PC-3 (cell line): ENCODE data around the gene NABP1. TPM values are rescaled to one million over a fixed set of nuclear protein-coding genes. Genes with fewer than 3 reads are reported as not detected.

ENCODE experiments used
- ATAC-seq: fragments of 200-7000 bp; cut with Tn5 transposase; 2 replicates; pipeline ENCODE4 v1.9.1; 2020; ENCODE audit warnings: mild to moderate bottlenecking, moderate library complexity
- BruUV-seq: library from RNA; stranded (reverse); fragments of 400-500 nt; replicated peaks from 2 replicates; lab custom pipeline; 2021; lab: Mats Ljungman, UMichigan
- CTCF ChIA-PET: fragments of 300-600 bp; sonication (Branson Sonifier 250); formaldehyde crosslinking; loops from one replicate; lab custom pipeline; 2022; ENCODE audit warnings: antibody characterized with exemption; lab: Charles Lee
- POLR2A ChIA-PET: fragments of 300-600 bp; sonication (Branson Sonifier 250); formaldehyde crosslinking; loops from one replicate; lab custom pipeline; 2022; ENCODE audit warnings: antibody characterized with exemption; ENCODE audit not compliant: unreplicated experiment; lab: Charles Lee
- DNase-seq: peaks from one replicate; pipeline ENCODE4 v3.0.0-alpha.2; 2015
- H2AFZ ChIP-seq: fragments of 300-600 bp; sonication (generic); 2 replicates; pipeline ENCODE4 v1.6.0; 2016; ENCODE audit warnings: antibody characterized with exemption, low read length
- H3F3A ChIP-seq: fragments of 300-600 bp; sonication (generic); one replicate; pipeline ENCODE4 v1.6.0; 2017; ENCODE audit warnings: antibody characterized with exemption, low read length, control low read depth, mild to moderate bottlenecking; ENCODE audit not compliant: unreplicated experiment
- H3K27ac ChIP-seq: fragments of 300-600 bp; sonication (generic); 2 replicates; pipeline ENCODE4 v1.5.1; 2016; ENCODE audit warnings: mild to moderate bottlenecking, low read length
- H3K27me3 ChIP-seq: fragments of 300-600 bp; sonication (generic); 2 replicates; pipeline ENCODE4 v1.6.1; 2016; ENCODE audit warnings: low read length, mixed read lengths
- H3K36me3 ChIP-seq: fragments of 300-600 bp; sonication (generic); 2 replicates; pipeline ENCODE4 v1.6.1; 2016; ENCODE audit warnings: low read depth, mixed run types, low read length, mixed read lengths
- H3K4me1 ChIP-seq: fragments of 300-600 bp; sonication (generic); 2 replicates; pipeline ENCODE4 v1.5.1; 2016; ENCODE audit warnings: low read length; ENCODE audit not compliant: insufficient read depth
- H3K4me2 ChIP-seq: fragments of 300-600 bp; sonication (generic); 2 replicates; pipeline ENCODE4 v1.6.0; 2016; ENCODE audit warnings: low read length
- H3K4me3 ChIP-seq: fragments of 300-600 bp; sonication (generic); 2 replicates; pipeline ENCODE4 v1.5.1; 2016; ENCODE audit warnings: mild to moderate bottlenecking, low read length, mixed read lengths
- H3K79me2 ChIP-seq: fragments of 300-600 bp; sonication (generic); 2 replicates; pipeline ENCODE4 v1.6.1; 2017; ENCODE audit warnings: low read length, mixed read lengths
- H3K9ac ChIP-seq: fragments of 300-600 bp; sonication (generic); 2 replicates; pipeline ENCODE4 v1.6.0; 2016; ENCODE audit warnings: mild to moderate bottlenecking, low read length
- H3K9me2 ChIP-seq: fragments of 300-600 bp; sonication (generic); replicated peaks from 2 replicates; pipeline ENCODE4 v1.6.1; 2016; ENCODE audit warnings: mixed run types, low read length, mixed read lengths
- H3K9me3 ChIP-seq: fragments of 300-600 bp; sonication (generic); 2 replicates; pipeline ENCODE4 v1.6.1; 2016; ENCODE audit warnings: low read length, mixed read lengths
- H4K20me1 ChIP-seq: fragments of 300-600 bp; sonication (generic); 2 replicates; pipeline ENCODE4 v1.6.1; 2016; ENCODE audit warnings: low read length, mixed read lengths
- CTCF ChIP-seq: fragments of 300-600 bp; sonication (generic); conservative IDR thresholded peaks from 2 replicates; pipeline ENCODE4 v1.5.1; 2017; ENCODE audit warnings: antibody characterized with exemption, low read depth, mild to moderate bottlenecking, low read length
- EZH2 ChIP-seq: fragments of 300-600 bp; sonication (generic); IDR thresholded peaks from one replicate; pipeline ENCODE4 v1.6.1; 2017; ENCODE audit warnings: antibody characterized with exemption, mild to moderate bottlenecking, low read length; ENCODE audit not compliant: unreplicated experiment
- EZH2phosphoT487 ChIP-seq: fragments of 300-600 bp; sonication (generic); IDR thresholded peaks from 2 replicates; pipeline ENCODE4 v1.6.1; 2018; ENCODE audit warnings: mild to moderate bottlenecking, antibody characterized with exemption, low read length, borderline replicate concordance
- intact Hi-C: fragments of 100-400 bp; cut with micrococcal nuclease; formaldehyde crosslinking; loops from 2 replicates; pipeline ENCODE4 v1.9.0; 2023
- total RNA-seq: library from RNA; depleted of rRNA; stranded (reverse); fragments of >200 nt; gene quantifications from 2 replicates; pipeline ENCODE4 v1.2.3, GENCODE V29; 2014

The NABP1 gene
- total RNA-seq, 1 experiment from 2014 or later, result 56.8 TPM

- intact Hi-C loops, result no loop called here
Measured at GRCh38 chr2:191711621-191712020, 33.7 kb downstream of the NABP1 start.

GRCh38 chr2:191713837-191714236 is 35.9 kb downstream of the NABP1 start:
- 0 out of 2 replicates have a peak, but pooled peaks cover 5% of the 10 kb centered on the region for H3K4me1 ChIP-seq
- no peaks in the 10 kb centered on the region for H3K9me2 ChIP-seq
- no peak overlapping the region for H3K27ac ChIP-seq
- ChIA-PET CTCF (no interaction called here), POLR2A (no interaction called here)
- ATAC-seq, result peak; percentile 61
- H4K20me1 ChIP-seq, result no peaks in the 10 kb centered on the region
- no peaks in the 10 kb centered on the region for H3K27me3 ChIP-seq
- H3K79me2 ChIP-seq, result no peaks in the 10 kb centered on the region
- DNase-seq, result peak; percentile 45
- H3K4me2 ChIP-seq, result no peak overlapping the region
- no peaks in the 10 kb centered on the region for H3F3A ChIP-seq
- H3K36me3 ChIP-seq, result no peaks in the 10 kb centered on the region
- no TSS peak for BruUV-seq
- no peak overlapping the region for H3K4me3 ChIP-seq
- no peak overlapping the region for H2AFZ ChIP-seq
- intact Hi-C loops, result no loop called here
- H3K9me3 ChIP-seq, result no peaks in the 10 kb centered on the region
- TF ChIP-seq CTCF (peak; percentile 56), EZH2phosphoT487 (no peak)
- no peak overlapping the region for H3K9ac ChIP-seq

More at GRCh38 chr2:191711621-191712020, 33.7 kb downstream of the NABP1 start:
- Histone ChIP-seq H3K4me1 (0 out of 2 replicates have a peak, but pooled peaks cover 5% of the 10 kb centered on the region), H3K27ac (no peak overlapping the region), H3K36me3 (no peaks in the 10 kb centered on the region), H3K79me2 (no peaks in the 10 kb centered on the region), H3K9me3 (no peaks in the 10 kb centered on the region), H4K20me1 (no peaks in the 10 kb centered on the region), H3K9ac (no peak overlapping the region), H2AFZ (no peak overlapping the region), H3K4me2 (no peak overlapping the region), H3K9me2 (no peaks in the 10 kb centered on the region), H3K4me3 (no peak overlapping the region), H3K27me3 (no peaks in the 10 kb centered on the region), H3F3A (no peaks in the 10 kb centered on the region)
- ChIA-PET CTCF (no interaction called here), POLR2A (interaction anchor here (0.7 kb wide), 1 partner anchor 32 kb away, joined by 3 read pairs; no protein-coding TSS in a partner anchor)
- no peak for TF ChIP-seq EZH2
- TF ChIP-seq CTCF, result no peak
- no peak for TF ChIP-seq EZH2phosphoT487
- BruUV-seq, result no TSS peak
- DNase-seq (no peak), ATAC-seq (no peak)

GRCh38 chr2:191714925-191715324 is 37.0 kb downstream of the NABP1 start:
- Histone ChIP-seq H3K4me2 (no peak overlapping the region), H3K9me2 (no peaks in the 10 kb centered on the region), H3K79me2 (no peaks in the 10 kb centered on the region), H3K9me3 (no peaks in the 10 kb centered on the region), H2AFZ (no peak overlapping the region), H3K36me3 (no peaks in the 10 kb centered on the region), H3F3A (no peaks in the 10 kb centered on the region), H4K20me1 (no peaks in the 10 kb centered on the region), H3K27ac (no peak overlapping the region), H3K27me3 (no peaks in the 10 kb centered on the region), H3K4me3 (no peak overlapping the region), H3K9ac (no peak overlapping the region), H3K4me1 (0 out of 2 replicates have a peak, but pooled peaks cover 5% of the 10 kb centered on the region)
- POLR2A ChIA-PET, result no interaction called here
- intact Hi-C loops, result no loop called here
- TF ChIP-seq EZH2phosphoT487 (no peak), CTCF (no peak), EZH2 (no peak)
- CTCF ChIA-PET, result no interaction called here
- ATAC-seq (no peak), DNase-seq (no peak)
- no TSS peak for BruUV-seq
